ENCODE results near the gene PTTG1IP.

The PTTG1IP gene

DNA sequence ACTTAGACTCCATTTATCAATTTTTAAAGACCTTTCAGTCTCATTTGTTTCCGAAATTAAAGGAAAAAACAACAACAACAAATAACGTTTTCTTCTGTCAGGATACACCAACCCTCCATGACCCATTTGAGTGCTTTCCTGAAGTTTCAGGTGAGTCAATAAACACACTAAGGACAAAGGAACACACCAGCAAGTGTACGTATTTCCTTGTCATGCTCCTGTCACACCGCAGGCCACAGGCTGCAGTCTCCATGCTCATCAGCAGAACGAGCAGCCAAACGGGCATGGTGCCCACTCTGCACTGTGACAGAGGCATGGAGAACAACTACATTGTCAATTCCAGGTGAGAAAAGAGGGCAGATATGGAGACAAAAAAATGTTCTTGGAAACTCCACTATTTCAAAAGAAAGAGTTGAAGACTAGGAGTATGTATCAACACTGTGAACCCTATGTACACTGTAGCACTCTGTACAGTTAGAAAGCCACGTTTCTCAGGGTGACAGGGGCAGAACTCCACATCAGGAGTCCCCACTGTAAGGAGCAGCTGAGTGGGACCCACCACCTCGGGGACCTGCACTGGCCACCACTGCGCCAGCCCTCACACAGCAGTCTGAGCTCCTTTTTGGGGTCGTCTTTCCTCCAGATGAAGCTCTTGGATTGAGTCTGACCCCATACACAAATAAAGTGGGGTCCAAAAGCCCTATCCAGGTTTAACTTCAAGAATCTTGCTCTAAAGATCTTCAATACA, 2.6 kb downstream of the PTTG1IP start:
- no peak overlapping the region for H3K27ac ChIP-seq
- TF ChIP-seq CTCF (IDR thresholded peaks at IDR 0.05) (no peak), ZFX (IDR thresholded peaks at IDR 0.05; ENCODE audit: borderline replicate concordance) (no peak)

GRCh38 chr21:44869781-44870747, 3.4 kb downstream of the PTTG1IP start:
- TF ChIP-seq CTCF (IDR thresholded peaks at IDR 0.05) (no peak), ZFX (IDR thresholded peaks at IDR 0.05; ENCODE audit: borderline replicate concordance) (no peak)
- no peak overlapping the region for H3K27ac ChIP-seq

- no peak overlapping the region for H3K27ac ChIP-seq
- no peak for TF ChIP-seq ZFX (IDR thresholded peaks at IDR 0.05; ENCODE audit: borderline replicate concordance)
- no peak for TF ChIP-seq CTCF (IDR thresholded peaks at IDR 0.05)
These were observed 4.8 kb downstream of the PTTG1IP start for GRCh38 chr21:44868707-44869106.

GRCh38 chr21:44867999-44868700, 5.3 kb downstream of the PTTG1IP start:
- no peak overlapping the region for H3K27ac ChIP-seq
- no peak for TF ChIP-seq ZFX (IDR thresholded peaks at IDR 0.05; ENCODE audit: borderline replicate concordance)
- no peak for TF ChIP-seq CTCF (IDR thresholded peaks at IDR 0.05)

DNA sequence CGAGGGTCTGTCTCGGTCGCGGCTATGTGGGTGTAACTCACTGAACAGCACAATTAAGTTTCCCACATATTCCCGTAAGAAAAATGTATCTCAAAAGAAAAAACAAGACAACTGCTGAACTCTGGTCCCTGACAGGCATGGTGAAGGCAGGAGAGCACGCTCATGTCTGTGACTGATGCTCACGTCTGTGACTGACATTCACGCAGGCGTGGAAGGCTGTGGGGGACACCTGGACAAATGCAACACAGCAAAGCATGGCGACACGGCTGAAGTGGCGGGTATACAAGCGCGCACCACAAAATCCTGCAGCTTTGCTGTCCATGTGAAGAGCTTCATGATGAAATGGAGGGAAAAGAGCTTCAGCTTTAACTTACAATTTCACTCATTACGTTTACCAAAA, 6.0 kb downstream of the PTTG1IP start:
- no peak overlapping the region for H3K27ac ChIP-seq
- no peak for TF ChIP-seq ZFX (IDR thresholded peaks at IDR 0.05; ENCODE audit: borderline replicate concordance)
- TF ChIP-seq CTCF (IDR thresholded peaks at IDR 0.05) = no peak

- no peak overlapping the region for H3K27ac ChIP-seq
- TF ChIP-seq CTCF (IDR thresholded peaks at IDR 0.05) (no peak), ZFX (IDR thresholded peaks at IDR 0.05; ENCODE audit: borderline replicate concordance) (no peak)
These were observed 6.7 kb downstream of the PTTG1IP start for GRCh38 chr21:44866780-44867179.

Measured in 22Rv1 (cell line).